HepG2 (cell line): ENCODE data around the gene SREK1. TPM values are rescaled to one million over a fixed set of nuclear protein-coding genes. Genes with fewer than 3 reads are reported as not detected.

ENCODE experiments used
- ATAC-seq: fragments of 200-7000 bp; cut with Tn5 transposase; 3 replicates; pipeline ENCODE4 v1.9.1; 2020; ENCODE audit warnings: mild to moderate bottlenecking, moderate library complexity
- BruUV-seq: library from RNA; stranded (reverse); fragments of 400-500 nt; replicated peaks from 2 replicates; lab custom pipeline; 2021; lab: Mats Ljungman, UMichigan
- CTCF ChIA-PET: fragments of 300-600 bp; formaldehyde crosslinking; extraction: SDS; loops from one replicate; lab custom pipeline; 2021; ENCODE audit warnings: low total read pairs, inconsistent platforms, low intra/inter-chr PET ratio; lab: Yijun Ruan, JAX
- POLR2A ChIA-PET: fragments of 350-600 bp; sonication (Branson Sonifier 250); formaldehyde crosslinking; loops from one replicate; lab custom pipeline; 2020; ENCODE audit warnings: antibody characterized with exemption, inconsistent platforms; lab: Yijun Ruan, JAX
- DNase-seq: peaks from one replicate; pipeline ENCODE4 v3.0.0-alpha.2; 2015; ENCODE audit warnings: low spot score
- FAIRE-seq: peaks from 3 replicates; lab custom pipeline; 2011; peaks lifted over from hg19 to GRCh38; lab: Jason Lieb, UNC
- H2AFZ ChIP-seq: one replicate; pipeline ENCODE4 v1.6.1; 2011; ENCODE audit warnings: low read length, inconsistent platforms
- H3K27ac ChIP-seq: fragments of 300-600 bp; 3 replicates; pipeline ENCODE4 v1.8.0; 2011; ENCODE audit warnings: mixed run types, mild to moderate bottlenecking, mixed read lengths, low read length, inconsistent platforms; ENCODE audit not compliant: insufficient read depth; ENCODE audit errors: extremely low read length
- H3K27me3 ChIP-seq, 2 experiments: fragments of 200-600 bp in 1 of 2; 2 replicates in 1 of 2; 3 replicates in 1 of 2; pipeline versions ENCODE4 v1.6.0 to v1.8.0; 2011; ENCODE audit warnings: low read length in 2 of 2, mild to moderate bottlenecking in 2 of 2, moderate library complexity in 2 of 2, inconsistent platforms in 1 of 2; ENCODE audit not compliant: insufficient read depth in 2 of 2, control insufficient read depth in 1 of 2
- H3K36me3 ChIP-seq, 2 experiments: fragments of 200-600 bp in 1 of 2; replicated peaks in 1 of 2; 2 replicates in 1 of 2; 3 replicates in 1 of 2; pipeline versions ENCODE4 v1.5.1 to v1.8.0; 2011; ENCODE audit warnings: low read length in 2 of 2, inconsistent platforms in 1 of 2; ENCODE audit not compliant: insufficient read depth in 2 of 2, control insufficient read depth in 1 of 2
- H3K4me1 ChIP-seq: 2 replicates; pipeline ENCODE4 v1.5.1; 2012; ENCODE audit warnings: low read length, inconsistent platforms; ENCODE audit not compliant: insufficient read depth
- H3K4me2 ChIP-seq: 2 replicates; pipeline ENCODE4 v1.6.0; 2011; ENCODE audit warnings: low read depth, low read length, inconsistent platforms
- H3K4me3 ChIP-seq, 3 experiments: fragments of 200-600 bp in 1 of 3; sonication (generic), shearing (Covaris generic) in 1 of 3; replicated peaks in 1 of 3; 2 replicates each; pipeline ENCODE4 v1.5.1; 2011 to 2016; ENCODE audit warnings: low read length in 3 of 3, inconsistent platforms in 2 of 3, low read depth in 2 of 3, mild to moderate bottlenecking in 2 of 3, control low read depth in 1 of 3, mixed read lengths in 1 of 3; ENCODE audit not compliant: insufficient read depth in 1 of 3
- H3K79me2 ChIP-seq: one replicate; pipeline ENCODE4 v1.6.1; 2011; ENCODE audit warnings: low read length, inconsistent platforms; ENCODE audit not compliant: insufficient read depth
- H3K9ac ChIP-seq: 2 replicates; pipeline ENCODE4 v1.6.0; 2011; ENCODE audit warnings: mild to moderate bottlenecking, low read depth, low read length, inconsistent platforms; ENCODE audit not compliant: insufficient read depth
- H3K9me3 ChIP-seq: 2 replicates; pipeline ENCODE4 v1.5.1; 2012; ENCODE audit warnings: mild to moderate bottlenecking, low read length
- H4K20me1 ChIP-seq: 2 replicates; pipeline ENCODE4 v1.6.0; 2011; ENCODE audit warnings: inconsistent platforms, mild to moderate bottlenecking, low read length, moderate library complexity; ENCODE audit not compliant: insufficient read depth
- ARID2 ChIP-seq: sonication (generic); formaldehyde crosslinking; IDR thresholded peaks from 2 replicates; pipeline ENCODE4 v1.8.1; 2022; ENCODE audit warnings: mild to moderate bottlenecking, missing genetic modification reagents, borderline replicate concordance
- BCL6 ChIP-seq: IDR thresholded peaks from 2 replicates; pipeline ENCODE4 v1.6.1; 2016; ENCODE audit warnings: missing genetic modification reagents, missing compliant biosample characterization
- FOXM1 ChIP-seq: sonication (generic); formaldehyde crosslinking; IDR thresholded peaks from 2 replicates; pipeline ENCODE4 v1.5.0; 2020; ENCODE audit warnings: missing genetic modification reagents
- ISX ChIP-seq: sonication (generic); formaldehyde crosslinking; conservative IDR thresholded peaks from 2 replicates; pipeline ENCODE4 v1.5.0; 2020; ENCODE audit warnings: missing genetic modification reagents
- KDM4B ChIP-seq: sonication (generic); formaldehyde crosslinking; IDR thresholded peaks from 2 replicates; pipeline ENCODE4 v1.4.0; 2020; ENCODE audit warnings: missing genetic modification reagents
- NFE2L2 ChIP-seq: fragments of 150-350 bp; IDR thresholded peaks from 2 replicates; pipeline ENCODE4 v1.6.1; 2014; ENCODE audit warnings: low read length
- NFKB2 ChIP-seq: sonication (generic); formaldehyde crosslinking; IDR thresholded peaks from 2 replicates; pipeline ENCODE4 v1.4.0; 2020; ENCODE audit warnings: missing genetic modification reagents, borderline replicate concordance
- POLR2A ChIP-seq, 2 experiments: IDR thresholded peaks; 2 replicates each; pipeline ENCODE4 v1.6.1; 2011; ENCODE audit warnings: low read depth in 2 of 2, low read length in 2 of 2, mild to moderate bottlenecking in 1 of 2, moderate library complexity in 1 of 2; ENCODE audit not compliant: insufficient read depth in 1 of 2
- SAP130 ChIP-seq: IDR thresholded peaks from 2 replicates; pipeline ENCODE4 v1.6.1; 2016; ENCODE audit warnings: low read depth
- U2AF1 ChIP-seq: fragments of 200-400 bp; formaldehyde crosslinking; optimal IDR thresholded peaks from 2 replicates; pipeline ENCODE3; 2017; ENCODE audit warnings: mild to moderate bottlenecking, low read depth, low read length
- ZFY ChIP-seq: sonication (generic); formaldehyde crosslinking; IDR thresholded peaks from 2 replicates; pipeline ENCODE4 v1.4.0; 2020; ENCODE audit warnings: missing genetic modification reagents
- ZNF207 ChIP-seq: fragments of 450-650 bp; IDR thresholded peaks from 2 replicates; pipeline ENCODE4 v1.6.1; 2016; ENCODE audit warnings: antibody characterized with exemption, borderline replicate concordance
- ZNF468 ChIP-seq: sonication (generic); formaldehyde crosslinking; IDR thresholded peaks from 2 replicates; pipeline ENCODE4 v1.8.0; 2022; ENCODE audit warnings: mild to moderate bottlenecking, moderate library complexity, missing genetic modification reagents
- ZNF773 ChIP-seq: sonication (generic); formaldehyde crosslinking; IDR thresholded peaks from 2 replicates; pipeline ENCODE4 v1.4.0; 2020; ENCODE audit warnings: missing genetic modification reagents, borderline replicate concordance
- WGBS: methylation state at CpG from one replicate; pipeline ENCODE4 v1.1.6; 2017; ENCODE audit warnings: low lambda C conversion rate; 5-methylcytosine and 5-hydroxymethylcytosine counted together
- in situ Hi-C: cut with HindIII; loops from 2 replicates; pipeline ENCODE4 v1.10.0; 2017; ENCODE audit warnings: low pct_unique_long_range_greater_than_20kb; ENCODE audit not compliant: extremely low pct_ligation_motif_present
- intact Hi-C: fragments of 100-400 bp; cut with micrococcal nuclease; formaldehyde crosslinking; loops from one replicate; pipeline ENCODE4 v1.10.0; 2022; ENCODE audit not compliant: unreplicated experiment
- polyA plus RNA-seq, 8 experiments: library from polyadenylated mRNA; depleted of rRNA in 3 of 8; stranded (reverse) in 7 of 8; unstranded in 1 of 8; fragments of >200 nt; fragmentation: Illumina TruSeq in 4 of 8; extraction: Trizol in 4 of 8; gene quantifications; 2 replicates each; pipeline versions ENCODE4 v1.2.1 to v1.2.3, GENCODE V29; 2011 to 2016; ENCODE audit warnings: low read depth in 4 of 8, missing spikeins in 1 of 8, mixed read lengths in 1 of 8; ENCODE audit not compliant: insufficient read depth in 1 of 8
- total RNA-seq, 5 experiments: library from RNA; depleted of rRNA; stranded (reverse); fragments of >200 nt; fragmentation: Illumina TruSeq; extraction: Trizol; gene quantifications; 2 replicates each; pipeline ENCODE4 v1.2.3, GENCODE V29; 2016; ENCODE audit warnings: low read depth in 1 of 5
- TF ChIP-seq, protein P1 (sequence below): sonication (generic); formaldehyde crosslinking; IDR thresholded peaks from 2 replicates; pipeline ENCODE4 v1.4.0; 2020; ENCODE audit warnings: missing genetic modification reagents
- TF ChIP-seq, protein P2 (sequence below), 2 experiments: sonication (generic) in 1 of 2; formaldehyde crosslinking in 1 of 2; IDR thresholded peaks; 2 replicates each; pipeline versions ENCODE4 v1.5.1 to v1.6.1; 2011 to 2020; ENCODE audit warnings: borderline replicate concordance in 1 of 2, low read depth in 1 of 2, low read length in 1 of 2, mild to moderate bottlenecking in 1 of 2, missing genetic modification reagents in 1 of 2, moderate library complexity in 1 of 2
- TF ChIP-seq, protein P3 (sequence below): sonication (generic); formaldehyde crosslinking; IDR thresholded peaks from 2 replicates; pipeline ENCODE4 v1.5.0; 2020; ENCODE audit warnings: missing genetic modification reagents, mild to moderate bottlenecking, borderline replicate concordance
- TF ChIP-seq, protein P4 (sequence below): sonication (generic); formaldehyde crosslinking; IDR thresholded peaks from 2 replicates; pipeline ENCODE4 v1.8.1; 2023; ENCODE audit warnings: mild to moderate bottlenecking, missing genetic modification reagents, borderline replicate concordance
- TF ChIP-seq, protein P5 (sequence below): sonication (generic); formaldehyde crosslinking; IDR thresholded peaks from 2 replicates; pipeline ENCODE4 v1.4.0; 2020; ENCODE audit warnings: mild to moderate bottlenecking, missing genetic modification reagents

Gene SREK1
- total and polyA plus RNA-seq, 2 of the 13 experiments (the other 11 are each of a cell fraction or from before 2014, with no cell fraction given) = 60.6 to 90.9 TPM

DNA sequence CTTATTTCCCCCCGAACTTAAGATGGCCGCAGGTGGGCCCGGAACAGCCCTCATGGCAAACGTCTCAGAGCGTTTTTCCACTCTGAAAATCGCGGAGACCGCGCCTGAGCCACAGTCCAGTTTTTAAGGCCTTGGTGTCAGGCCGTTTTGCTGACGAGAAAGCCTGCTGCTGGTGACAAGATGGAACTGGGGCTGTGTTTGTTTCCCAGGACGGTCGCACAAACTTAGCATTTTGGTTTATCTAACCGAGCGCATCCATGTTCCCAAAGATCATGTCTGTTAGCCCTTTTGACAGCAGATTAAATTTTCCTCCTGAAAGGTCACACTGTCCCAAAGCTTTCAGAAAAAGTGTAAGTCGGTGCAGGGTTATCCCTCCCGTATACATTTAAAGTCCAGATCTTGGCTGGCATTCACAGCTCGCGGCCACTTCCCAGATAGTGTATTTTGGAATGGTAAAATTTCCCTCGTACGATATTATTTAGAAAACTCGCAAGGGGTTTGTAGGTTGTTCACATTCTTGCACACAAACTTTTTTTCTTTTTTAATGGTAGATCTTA is 812 bp downstream of the SREK1 start:
- Histone ChIP-seq H4K20me1 (peaks cover 8% of the 10 kb centered on the region), H3K9me3 (no peaks in the 10 kb centered on the region), H3K9ac (peak overlapping the region; percentile 92), H3K27ac (peak overlapping the region; percentile 98), H3K4me1 (peaks cover 30% of the 10 kb centered on the region), H3K79me2 (peaks cover 55% of the 10 kb centered on the region), H3K4me3 (peak overlapping the region; percentile 82 to 92 (median 90)), H3K4me2 (peak overlapping the region; percentile 76), H3K36me3 (0 out of 5 replicates have a peak, but pooled peaks cover 0 to 2% of the 10 kb centered on the region in 2 experiments), H3K27me3 (no peaks in the 10 kb centered on the region; a peak in 1 of 5 replicates), H2AFZ (peak overlapping the region; percentile 9)
- POLR2A ChIA-PET = interaction anchor here (0.6 to 1.0 kb wide), 3 partner anchors 215 to 423 kb away, joined by 3 to 4 read pairs (median 3); partner anchors contain the start of genes NLN and SGTB
- no peak for DNase-seq
- CTCF ChIA-PET = no interaction called here
- intact Hi-C loops = loop anchor here (5.0 to 10.0 kb wide), 3 partner anchors 218 to 583 kb away; partner anchors contain the start of genes CENPK, ERBIN, NLN and PPWD1
- in situ Hi-C loops = no loop called here
- no TSS peak for BruUV-seq
- ATAC-seq = peak; percentile 64
- WGBS = 0% methylated on average over 17 of the region's 22 CpGs
- FAIRE-seq = no peak
- TF ChIP-seq ISX (CRISPR knock-in tag) = no peak
- TF ChIP-seq NFE2L2 = no peak
- TF ChIP-seq ZNF773 (CRISPR knock-in tag) = no peak
- no peak for TF ChIP-seq FOXM1
- TF ChIP-seq BCL6 (CRISPR knock-in tag) = 0 out of 2 replicates have a peak, but pooled peaks have one; percentile 2
- 0 out of 4 replicates have a peak, but pooled peaks of 1 of the 2 experiments have one; percentile 21 for TF ChIP-seq POLR2A (IDR thresholded peaks at IDR 0.05; ENCODE audit: insufficient read depth in 1 of 2, low read depth in 2 of 2, low read length in 2 of 2)
- TF ChIP-seq KDM4B (CRISPR knock-in tag) = 0 out of 2 replicates have a peak, but pooled peaks have one; percentile 46
- TF ChIP-seq, protein P1, sequence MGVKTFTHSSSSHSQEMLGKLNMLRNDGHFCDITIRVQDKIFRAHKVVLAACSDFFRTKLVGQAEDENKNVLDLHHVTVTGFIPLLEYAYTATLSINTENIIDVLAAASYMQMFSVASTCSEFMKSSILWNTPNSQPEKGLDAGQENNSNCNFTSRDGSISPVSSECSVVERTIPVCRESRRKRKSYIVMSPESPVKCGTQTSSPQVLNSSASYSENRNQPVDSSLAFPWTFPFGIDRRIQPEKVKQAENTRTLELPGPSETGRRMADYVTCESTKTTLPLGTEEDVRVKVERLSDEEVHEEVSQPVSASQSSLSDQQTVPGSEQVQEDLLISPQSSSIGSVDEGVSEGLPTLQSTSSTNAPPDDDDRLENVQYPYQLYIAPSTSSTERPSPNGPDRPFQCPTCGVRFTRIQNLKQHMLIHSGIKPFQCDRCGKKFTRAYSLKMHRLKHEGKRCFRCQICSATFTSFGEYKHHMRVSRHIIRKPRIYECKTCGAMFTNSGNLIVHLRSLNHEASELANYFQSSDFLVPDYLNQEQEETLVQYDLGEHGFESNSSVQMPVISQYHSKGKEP (CRISPR knock-in tag) = peak; percentile 3; the same call in 1 of the 2 replicates
- TF ChIP-seq U2AF1 = peak; percentile 84
- 0 out of 2 replicates have a peak, but pooled peaks have one; percentile 23 for TF ChIP-seq ZFY (CRISPR knock-in tag)
- TF ChIP-seq ZNF207 = no peak
- 0 out of 2 replicates have a peak, but pooled peaks have one; percentile 54 for TF ChIP-seq ARID2
- TF ChIP-seq NFKB2 (CRISPR knock-in tag) = 0 out of 2 replicates have a peak, but pooled peaks have one; percentile 1
- TF ChIP-seq, protein P2, sequence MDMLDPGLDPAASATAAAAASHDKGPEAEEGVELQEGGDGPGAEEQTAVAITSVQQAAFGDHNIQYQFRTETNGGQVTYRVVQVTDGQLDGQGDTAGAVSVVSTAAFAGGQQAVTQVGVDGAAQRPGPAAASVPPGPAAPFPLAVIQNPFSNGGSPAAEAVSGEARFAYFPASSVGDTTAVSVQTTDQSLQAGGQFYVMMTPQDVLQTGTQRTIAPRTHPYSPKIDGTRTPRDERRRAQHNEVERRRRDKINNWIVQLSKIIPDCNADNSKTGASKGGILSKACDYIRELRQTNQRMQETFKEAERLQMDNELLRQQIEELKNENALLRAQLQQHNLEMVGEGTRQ (IDR thresholded peaks at IDR 0.05; ENCODE audit: low read depth, low read length) = no peak
- TF ChIP-seq, protein P2 (CRISPR knock-in tag; IDR thresholded peaks at IDR 0.05; ENCODE audit: borderline replicate concordance) = peak; percentile 86; the same call in 1 of the 2 replicates
- TF ChIP-seq, protein P3, sequence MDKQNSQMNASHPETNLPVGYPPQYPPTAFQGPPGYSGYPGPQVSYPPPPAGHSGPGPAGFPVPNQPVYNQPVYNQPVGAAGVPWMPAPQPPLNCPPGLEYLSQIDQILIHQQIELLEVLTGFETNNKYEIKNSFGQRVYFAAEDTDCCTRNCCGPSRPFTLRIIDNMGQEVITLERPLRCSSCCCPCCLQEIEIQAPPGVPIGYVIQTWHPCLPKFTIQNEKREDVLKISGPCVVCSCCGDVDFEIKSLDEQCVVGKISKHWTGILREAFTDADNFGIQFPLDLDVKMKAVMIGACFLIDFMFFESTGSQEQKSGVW = 0 out of 2 replicates have a peak, but pooled peaks have one; percentile 13
- TF ChIP-seq SAP130 (CRISPR knock-in tag) = peak; percentile 34; the same call in 1 of the 2 replicates
- TF ChIP-seq, protein P4, sequence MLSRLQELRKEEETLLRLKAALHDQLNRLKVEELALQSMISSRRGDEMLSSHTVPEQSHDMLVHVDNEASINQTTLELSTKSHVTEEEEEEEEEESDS = no peak
- TF ChIP-seq, protein P5, sequence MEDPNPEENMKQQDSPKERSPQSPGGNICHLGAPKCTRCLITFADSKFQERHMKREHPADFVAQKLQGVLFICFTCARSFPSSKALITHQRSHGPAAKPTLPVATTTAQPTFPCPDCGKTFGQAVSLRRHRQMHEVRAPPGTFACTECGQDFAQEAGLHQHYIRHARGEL (CRISPR knock-in tag) = no peak
- no peak for TF ChIP-seq ZNF468
